OCI-LY1 (cell line): ENCODE results near the gene NEB.

Source experiments
- CTCF ChIP-seq: fragments of 200-600 bp; sonication (generic), shearing (Covaris generic); IDR thresholded peaks from 2 replicates; pipeline ENCODE4 v1.5.1; 2017; ENCODE audit warnings: mild to moderate bottlenecking, antibody characterized with exemption, low read length, moderate library complexity, mixed read lengths
- EZH2 ChIP-seq: fragments of 200-600 bp; sonication (generic), shearing (Covaris generic); IDR thresholded peaks from 2 replicates; pipeline ENCODE4 v1.8.0; 2017; ENCODE audit warnings: borderline replicate concordance, mixed run types, mild to moderate bottlenecking, antibody characterized with exemption, low read length, moderate library complexity, mixed read lengths

- TF ChIP-seq CTCF (no peak), EZH2 (no peak)
Measured at GRCh38 chr2:151716721-151717120, 17.6 kb downstream of the NEB start.
